GM21723 (cell line): ENCODE results near the gene TOP3B.
"Not testable (repeated sequence)": the region's sequence is repeated elsewhere in the genome, so short reads cannot be mapped to it uniquely, and the experiment has no call there.

Experiments
- ATAC-seq: cut with Tn5 transposase; IDR thresholded peaks from one replicate; pipeline ENCODE4 v1.9.1; 2021; ENCODE audit warnings: mild to moderate bottlenecking, moderate library complexity; ENCODE audit not compliant: unreplicated experiment

TOP3B gene

DNA sequence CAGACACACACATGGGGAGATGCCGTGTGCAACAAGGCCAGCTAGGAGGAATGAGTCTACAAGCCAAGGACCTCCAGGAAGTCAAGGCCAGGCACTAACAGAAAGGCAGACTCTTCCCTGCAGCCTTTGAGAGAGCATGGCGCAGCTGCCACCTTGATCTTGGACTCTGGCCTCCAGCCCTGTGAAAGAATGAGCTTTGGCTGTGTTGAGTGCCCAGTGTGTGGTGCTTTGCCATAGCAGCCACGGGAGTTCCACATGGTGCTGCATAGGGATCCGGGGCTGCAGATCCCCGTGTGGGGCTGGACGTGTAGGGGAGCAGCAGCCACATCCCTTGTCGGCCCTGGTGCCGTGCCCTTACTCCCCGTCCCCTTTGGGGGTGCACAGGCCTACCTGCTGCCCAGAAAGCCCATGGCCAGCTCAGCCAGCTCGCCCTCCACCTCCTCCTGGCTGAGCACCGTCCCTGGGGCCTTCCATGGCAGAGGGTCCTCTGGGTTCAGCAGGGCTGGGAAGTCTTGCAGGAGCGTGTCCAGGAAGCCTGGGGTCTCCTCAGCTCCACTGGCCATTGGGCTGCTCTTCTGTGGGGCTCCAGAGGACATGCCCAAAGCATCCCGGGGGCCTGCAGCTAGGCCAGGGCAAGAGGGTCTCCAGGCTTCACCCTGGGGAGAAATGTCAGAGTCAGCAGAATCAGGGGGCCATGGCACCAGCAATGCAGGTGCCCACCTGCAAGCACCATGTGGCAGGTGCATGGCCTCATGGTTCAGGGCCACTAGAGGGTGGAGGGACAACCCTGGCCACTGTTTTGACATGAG lies 36.9 kb downstream of the TOP3B start:
- ATAC-seq, result no peak

DNA sequence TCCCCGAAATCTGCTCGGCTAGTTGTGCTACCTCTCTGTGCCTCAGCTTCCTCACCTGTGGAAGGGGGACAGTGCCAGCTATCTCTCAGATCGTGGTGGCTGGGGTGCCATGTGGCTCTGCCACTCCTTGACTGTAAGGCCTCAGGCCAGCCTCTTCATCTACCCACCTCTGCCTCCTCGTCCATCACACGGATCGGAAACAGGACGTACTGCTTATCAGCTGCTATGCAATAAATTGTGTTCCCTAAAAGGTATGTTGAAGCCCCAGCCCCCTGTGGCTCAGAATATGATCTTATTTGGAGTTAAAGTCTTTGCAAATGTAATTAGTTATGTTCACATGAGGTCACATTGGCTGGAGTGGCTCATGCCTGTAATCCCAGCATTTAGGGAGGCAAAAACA lies 37.7 kb downstream of the TOP3B start:
- ATAC-seq, result no peak

DNA sequence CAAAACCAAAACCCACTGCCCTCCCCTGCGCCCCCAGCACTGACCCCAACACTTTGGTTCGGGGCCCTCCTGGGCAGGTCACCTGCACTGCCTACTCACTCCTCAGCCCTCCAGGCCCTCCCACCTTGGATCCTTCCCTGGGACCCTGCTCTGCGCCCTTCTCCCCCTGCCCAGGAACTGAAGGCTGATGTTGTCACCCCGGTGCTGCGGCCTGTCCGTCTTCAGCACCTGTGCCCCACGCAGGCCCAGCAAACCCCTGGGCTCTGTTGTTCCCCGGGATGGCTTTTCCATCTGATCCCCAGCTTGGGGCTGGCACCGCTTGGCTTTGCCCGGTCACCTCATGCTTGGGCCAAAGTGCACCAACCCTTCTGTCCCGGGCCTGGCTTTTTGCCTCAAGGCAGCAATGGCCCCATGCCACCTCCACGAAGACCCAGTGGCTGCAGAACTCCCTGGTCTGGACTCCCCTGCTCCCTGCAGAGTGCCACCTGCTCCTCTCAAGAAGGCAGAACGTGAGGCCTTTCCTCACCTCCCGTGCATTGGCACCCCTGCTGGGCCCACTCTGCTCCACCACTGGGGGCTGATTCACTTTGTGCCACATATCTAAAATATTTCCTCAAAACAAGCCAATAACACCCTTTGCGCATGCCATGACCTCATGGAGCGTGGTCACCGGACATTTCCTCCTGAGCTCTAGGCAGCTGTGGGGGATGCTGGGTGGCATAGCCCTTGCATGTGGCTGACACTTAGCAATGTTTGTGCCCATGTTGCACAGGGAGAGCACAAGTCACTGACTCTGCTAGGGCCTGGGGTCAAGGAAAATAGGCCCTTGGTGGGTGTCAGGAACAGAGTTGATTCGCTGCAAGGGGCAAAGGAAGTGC lies 38.8 kb downstream of the TOP3B start:
- no peak for ATAC-seq

DNA sequence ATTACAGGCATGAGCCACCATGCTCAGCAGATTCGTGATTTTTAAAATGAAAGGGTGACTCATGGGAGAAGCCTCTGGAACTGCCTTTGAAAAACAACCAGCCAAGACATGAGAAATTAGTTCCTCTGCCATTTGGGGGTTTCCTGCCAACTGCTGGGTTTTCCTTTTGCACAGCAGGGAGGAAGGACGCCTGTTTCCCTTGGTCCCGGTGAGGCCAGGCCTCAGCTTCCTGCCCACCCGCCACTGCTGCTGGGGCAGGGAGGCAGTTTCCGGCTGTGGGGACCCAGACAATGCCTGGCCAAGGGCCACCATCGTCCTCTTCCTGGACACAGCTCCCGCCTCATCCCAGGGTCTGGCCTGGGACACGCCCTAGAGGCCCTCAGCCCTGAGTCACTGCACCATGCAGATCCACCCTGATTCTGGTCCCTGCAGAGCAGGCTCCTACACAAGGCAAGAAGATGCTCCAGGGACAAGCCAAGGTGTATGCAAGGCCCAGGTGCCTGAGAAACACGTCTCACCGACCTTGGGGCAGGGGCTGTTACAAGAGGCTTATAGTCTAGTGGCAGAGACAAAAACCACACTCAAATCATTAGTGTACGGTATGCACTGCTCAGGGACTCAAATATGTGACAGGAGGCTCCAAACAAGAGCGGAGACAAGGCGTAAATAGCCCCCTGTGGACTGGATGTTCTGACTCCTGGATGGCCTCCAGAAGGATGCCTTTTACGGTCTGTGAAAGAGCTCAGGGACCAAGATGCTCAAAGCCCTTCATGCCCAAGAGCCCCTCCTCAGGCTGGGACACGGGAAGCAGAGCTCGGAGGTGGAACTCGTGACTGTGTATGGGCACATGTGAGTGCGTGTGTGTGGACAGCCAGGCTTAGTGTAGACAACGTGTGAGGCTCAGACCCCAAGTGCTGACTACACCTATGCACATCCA lies 39.9 kb downstream of the TOP3B start:
- no peak for ATAC-seq

DNA sequence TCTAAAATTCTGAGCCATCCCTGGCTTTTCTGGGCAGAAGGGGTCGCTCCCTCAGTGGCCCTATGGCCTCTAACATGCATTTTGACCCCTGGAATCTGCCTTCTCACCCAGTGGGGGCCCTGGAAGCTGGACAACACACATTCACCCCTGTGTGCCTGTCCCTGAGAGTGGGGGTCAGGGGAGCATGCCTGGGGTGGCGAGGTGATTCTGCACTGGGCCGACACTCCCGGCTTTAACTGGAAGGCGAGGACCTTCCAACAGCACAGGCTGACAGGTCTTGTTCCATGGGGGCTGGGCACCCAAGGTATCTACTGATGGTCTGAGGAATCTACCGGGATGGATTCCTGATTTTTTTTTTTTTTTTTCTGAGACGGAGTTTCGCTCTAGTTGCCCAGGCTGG lies 40.7 kb downstream of the TOP3B start:
- ATAC-seq, result no peak

DNA sequence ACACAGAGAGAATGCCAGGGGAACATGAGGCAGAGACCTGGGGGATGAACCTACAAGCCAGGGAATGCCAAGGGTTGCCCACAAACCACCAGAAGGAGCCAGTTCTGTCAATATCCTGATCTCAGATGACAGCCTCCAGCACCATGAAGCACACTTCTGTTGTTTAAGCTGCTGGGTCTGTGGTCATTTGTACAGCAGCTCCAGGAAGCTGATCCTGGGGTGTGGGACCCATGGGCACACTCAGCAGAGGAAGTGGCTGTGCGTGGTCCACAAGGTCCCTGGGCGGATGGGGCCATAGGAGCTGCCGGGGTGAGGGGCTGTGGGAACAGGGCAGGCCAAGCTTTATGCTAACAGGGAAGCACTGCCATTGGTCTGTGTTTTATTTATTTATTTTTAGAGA lies 42.1 kb downstream of the TOP3B start:
- ATAC-seq, result no peak

DNA sequence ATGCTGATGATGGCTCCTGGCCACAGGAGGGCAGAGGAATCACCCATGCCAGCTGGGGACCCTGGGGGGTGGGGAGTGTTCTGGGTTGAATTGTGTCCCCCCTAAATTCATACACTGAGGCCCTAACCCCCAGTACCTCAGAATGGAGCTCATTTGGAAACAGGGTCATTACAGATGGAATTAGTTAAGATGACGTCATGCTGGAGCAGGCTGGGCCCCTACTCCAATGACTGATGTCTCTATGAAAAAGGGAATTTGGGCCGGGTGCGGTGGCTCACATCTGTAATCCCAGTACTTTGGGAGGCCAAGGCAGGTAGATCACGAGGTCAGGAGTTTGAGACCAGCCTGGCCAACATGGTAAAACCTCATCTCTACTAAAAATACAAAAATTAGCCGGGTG lies 42.7 kb downstream of the TOP3B start:
- not testable (repeated sequence) for ATAC-seq

DNA sequence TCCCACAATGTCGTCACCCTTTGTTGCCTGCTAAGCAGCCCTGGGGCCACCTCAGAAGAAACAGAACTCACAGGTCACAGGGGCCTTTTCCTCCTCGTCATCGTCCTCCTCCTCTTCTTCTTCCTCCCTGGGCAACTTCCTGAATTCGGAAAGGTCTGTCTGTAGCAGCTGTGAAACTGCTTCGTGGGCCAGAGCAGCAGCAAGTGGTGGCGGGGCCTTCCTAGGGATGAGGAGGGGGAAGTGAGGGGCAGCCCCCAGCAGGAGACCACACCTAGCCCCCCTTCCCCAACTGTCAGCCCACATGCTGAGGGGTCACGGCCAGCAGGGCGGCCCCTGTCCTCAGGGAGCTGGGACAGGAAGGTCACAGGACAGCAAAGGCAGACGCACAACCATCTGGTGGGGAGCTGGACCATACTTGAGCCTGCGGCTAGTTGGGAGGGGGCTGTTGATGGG lies 43.1 kb downstream of the TOP3B start:
- no peak for ATAC-seq

DNA sequence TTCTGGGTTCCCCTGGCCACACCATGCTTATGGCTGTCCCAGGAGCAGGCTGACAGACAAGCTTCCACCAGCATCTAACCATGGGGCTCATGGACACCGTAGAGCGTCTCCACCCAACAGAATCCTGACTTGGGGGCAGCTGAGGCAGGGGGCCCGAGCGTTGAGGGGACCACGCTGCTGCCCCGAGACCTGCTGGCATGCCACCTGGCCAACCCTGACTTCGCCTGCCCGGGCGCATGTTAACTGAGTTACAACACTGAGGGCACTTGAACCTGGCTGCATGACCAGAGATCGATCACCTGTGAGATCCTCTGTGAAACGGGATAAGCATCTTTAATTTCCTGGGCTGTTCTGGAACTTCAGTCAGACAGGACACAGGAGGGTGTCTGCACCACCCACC lies 43.7 kb downstream of the TOP3B start:
- no peak for ATAC-seq

DNA sequence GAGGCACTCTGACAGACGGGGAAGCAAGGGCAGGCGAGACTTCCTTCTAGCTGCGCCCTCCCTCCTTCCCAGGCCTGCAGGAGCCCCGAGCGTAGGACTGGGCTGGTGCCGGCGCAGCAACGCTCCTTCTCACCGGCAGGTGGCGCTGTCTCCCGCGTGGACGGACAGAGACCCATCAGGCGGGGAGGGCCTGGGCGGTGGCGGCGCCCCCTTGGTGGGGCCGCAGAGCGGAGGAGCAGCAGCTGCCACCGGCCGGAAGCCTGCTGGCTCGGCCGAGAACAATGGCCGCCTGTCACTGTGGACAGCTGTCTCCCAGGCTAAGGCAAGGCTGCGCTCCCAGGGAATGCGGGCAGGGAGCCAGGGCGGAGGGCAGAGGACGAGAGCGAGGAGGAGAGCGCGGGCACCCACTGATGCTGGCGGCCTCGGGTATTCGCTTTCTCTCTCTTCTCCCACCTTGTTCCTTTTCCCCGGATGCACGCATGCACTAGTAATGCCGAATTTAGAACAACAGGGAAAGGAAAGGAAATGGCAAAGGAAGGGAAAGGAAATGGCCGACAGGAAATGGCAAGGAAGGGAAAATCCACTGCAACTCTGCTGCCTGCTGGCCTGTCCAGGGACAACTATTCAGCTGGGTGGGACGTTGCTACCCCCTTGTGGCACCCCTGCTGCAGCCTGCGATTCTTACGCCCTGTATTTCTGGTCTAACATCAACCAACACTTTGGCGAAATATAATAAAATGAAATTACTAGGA lies 44.3 kb downstream of the TOP3B start:
- peak; percentile 87 for ATAC-seq

DNA sequence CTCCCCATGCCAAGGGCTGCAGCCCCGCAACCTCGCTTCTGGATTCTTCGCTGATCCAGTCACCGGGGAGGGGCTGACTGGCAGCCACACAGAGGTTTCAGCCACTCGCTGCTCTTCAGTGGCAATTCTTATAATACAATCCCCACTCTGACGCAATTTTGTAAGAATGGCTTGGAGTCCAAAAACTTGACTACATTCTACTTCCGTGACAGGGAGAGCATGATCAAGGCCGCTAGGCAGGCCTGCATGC lies 44.8 kb downstream of the TOP3B start:
- ATAC-seq, result no peak

DNA sequence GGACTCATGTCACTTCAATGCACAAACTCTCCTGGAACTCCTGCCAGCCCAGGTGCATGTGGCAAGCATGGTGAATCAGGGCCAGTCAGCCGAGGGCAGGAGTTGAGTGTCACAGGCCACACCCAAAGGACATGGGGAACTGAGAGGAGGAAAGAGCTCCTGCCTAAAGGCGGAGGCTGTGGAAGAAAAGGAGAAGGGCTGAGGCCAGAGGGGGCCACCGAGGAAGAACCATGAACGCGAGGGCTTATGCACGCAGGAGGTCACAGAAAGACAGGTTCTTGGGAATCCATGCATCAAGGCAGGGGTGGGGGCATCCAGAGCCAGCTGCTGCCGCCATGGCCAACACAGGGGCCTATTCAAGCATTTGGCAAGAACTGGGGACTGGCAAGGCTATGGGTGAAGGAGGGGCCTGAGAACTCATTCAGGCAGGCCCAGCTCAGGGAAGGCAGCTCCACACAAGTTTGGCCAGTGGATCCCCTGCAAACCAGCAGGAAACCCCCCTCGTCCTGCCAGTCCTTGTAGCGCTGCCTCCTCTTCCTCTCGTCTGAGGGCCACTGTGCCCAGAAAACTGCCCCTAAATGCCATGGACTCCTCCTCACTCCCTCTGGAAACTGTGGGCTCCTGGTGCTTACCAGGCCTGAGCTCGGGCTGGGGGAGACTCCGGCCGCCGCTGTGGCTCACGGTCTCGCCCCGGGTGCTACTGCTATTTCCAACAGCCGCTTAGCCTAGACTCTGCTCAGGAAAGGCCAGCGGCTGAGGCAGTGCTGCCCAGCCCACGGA lies 45.4 kb downstream of the TOP3B start:
- no peak for ATAC-seq

DNA sequence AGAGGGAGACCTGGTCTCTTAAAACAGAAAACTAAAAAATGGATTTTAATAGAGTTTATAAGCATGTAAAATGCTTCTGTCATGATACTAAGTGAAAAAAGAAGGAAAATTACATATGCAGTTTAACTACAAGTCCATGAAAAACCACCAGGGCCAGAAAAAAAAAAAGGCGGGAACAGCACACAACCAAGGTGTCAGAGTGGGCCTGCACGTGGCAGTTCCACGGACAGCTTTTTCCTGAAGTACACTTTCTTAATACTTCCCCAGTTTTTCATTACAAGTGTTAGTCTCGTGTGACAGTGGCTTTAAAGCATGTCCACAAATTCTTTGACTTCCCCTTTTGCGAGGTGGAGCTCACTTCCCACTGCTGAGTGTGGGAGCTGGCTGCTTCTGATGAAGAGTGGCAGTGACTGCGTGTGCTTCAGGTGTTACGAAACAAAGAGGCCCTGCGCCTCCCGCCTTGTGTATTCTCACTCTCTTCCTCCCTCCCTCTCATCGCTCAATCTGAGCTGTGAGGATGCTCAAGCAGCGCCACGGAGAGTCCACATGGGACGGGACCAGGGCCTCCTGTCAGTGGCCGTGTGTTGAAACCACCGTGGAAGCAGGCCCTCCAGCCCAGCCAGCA lies 46.3 kb downstream of the TOP3B start:
- no peak for ATAC-seq

DNA sequence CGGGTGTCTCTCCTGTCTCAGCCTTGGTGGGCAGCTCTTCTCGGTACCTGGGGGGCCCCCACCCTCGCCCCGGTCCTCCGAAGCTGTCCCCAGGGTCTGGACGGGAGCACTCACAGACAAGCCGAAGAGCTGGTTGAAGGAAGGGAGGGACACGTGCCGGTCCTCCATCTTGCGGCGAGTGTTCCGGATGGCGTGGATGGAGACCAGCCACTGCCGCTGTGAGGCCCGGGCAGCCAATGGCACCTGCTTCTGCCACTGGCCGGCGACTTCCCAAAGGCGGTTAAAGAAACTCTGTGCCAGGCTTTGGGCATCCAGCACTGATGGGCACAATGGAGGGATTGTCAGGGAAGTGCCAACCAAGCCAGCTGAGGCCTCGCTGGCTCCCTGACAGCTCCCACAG lies 48.7 kb downstream of the TOP3B start:
- ATAC-seq, result no peak

DNA sequence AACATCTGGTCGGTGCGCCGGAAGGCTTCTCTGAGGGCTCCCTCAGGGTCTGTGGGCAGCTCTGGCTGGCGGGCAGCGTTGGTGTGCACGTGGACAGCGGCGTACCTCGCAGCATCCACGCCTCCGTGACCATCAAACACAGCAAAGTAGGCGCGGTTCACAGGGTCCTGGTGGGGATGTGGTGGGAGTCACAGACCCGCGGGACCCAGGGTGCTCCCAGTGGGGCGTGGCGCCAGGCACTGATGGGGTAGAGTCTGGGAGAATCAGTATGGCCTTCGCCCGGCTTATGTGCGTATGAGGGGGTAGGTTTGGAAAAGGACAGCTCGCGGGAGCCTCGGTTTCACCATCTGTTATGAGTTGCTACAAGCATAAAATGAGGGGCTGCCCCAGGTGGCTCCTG lies 49.2 kb downstream of the TOP3B start:
- ATAC-seq, result no peak

DNA sequence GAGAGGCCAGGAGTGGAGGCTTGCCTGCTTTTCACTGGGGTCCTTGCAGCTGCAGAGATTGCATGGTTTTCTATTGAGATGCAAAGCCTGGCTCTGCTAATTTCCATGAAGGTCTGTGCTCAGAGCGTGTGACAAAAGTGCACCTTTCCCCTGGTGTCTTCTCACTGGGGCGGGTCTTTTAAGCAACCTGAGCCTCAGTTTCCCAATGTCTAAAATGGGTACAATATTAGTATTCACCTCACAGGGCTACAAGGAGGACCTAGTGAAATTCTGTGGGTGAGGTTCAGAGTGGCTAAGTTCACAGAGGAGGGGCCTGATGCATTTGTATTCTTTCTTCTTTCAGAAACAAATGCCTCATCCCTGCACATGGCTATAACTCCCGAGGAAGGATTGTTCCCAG lies 50.2 kb downstream of the TOP3B start:
- ATAC-seq, result no peak

DNA sequence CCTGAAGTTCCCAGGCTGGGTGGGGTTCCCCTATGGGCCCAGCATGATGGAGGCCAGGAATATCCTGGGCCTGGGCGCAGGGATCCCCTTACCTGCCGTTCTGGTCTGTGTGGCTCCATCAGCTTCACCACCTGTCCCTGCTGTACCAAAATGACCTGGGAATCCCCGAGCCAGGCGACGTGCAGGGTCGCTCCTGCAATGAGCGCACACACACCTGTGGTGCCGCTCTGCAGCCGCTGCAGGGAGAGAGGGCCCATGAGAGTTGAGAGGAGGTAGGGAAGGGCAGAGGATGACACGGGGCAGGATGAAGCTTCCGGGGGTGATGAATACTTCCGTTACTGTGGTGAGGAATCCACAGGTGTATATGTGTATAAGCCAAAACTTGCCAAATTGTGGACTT lies 51.5 kb downstream of the TOP3B start:
- ATAC-seq, result no peak

DNA sequence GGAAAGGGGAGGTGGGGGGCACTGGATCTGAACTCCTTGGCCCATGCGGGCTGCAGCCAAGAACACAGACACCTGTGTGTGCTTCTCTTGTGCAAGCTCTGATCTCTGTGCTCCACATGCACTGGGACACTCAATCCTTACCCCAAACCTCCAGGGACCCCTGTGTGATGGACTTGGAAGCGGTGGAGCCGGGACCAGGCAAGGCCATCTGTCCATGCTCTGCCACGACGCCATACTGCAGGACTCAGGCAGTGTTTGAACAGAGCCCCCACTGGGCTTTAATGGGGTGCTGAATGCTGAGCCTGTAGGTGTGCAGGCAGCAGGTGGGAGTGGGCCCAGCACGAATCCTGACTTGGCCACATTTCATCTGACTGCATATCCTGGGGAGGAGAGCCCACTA lies 53.3 kb downstream of the TOP3B start:
- ATAC-seq, result no peak

DNA sequence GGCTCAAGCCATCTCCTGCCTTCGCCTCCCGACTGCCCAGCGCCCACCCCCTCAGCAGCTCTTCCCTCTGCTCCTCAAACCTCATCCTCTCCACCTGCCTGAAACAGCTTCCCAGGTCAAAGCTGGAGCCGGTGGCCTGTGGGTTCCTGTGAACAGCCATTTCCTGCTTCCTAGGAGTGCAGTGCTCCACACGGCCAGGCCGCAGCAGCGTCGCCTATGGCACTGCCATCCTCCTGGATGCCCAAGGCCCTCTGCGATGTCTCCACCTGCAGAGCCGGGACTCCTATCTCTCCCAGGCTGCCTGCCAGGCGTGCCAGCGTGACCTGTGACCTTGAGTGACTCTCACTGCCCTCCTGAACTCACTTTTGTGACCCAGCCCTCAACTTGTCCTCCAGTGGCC lies 54.5 kb downstream of the TOP3B start:
- no peak for ATAC-seq
